Endothelial cell of umbilical vein (primary cell): ENCODE measurements around the gene PPARD. TPM values are rescaled to one million over a fixed set of nuclear protein-coding genes. Genes with fewer than 3 reads are reported as not detected.

Experiments
- BruUV-seq: library from RNA; stranded (reverse); fragments of 400-500 nt; replicated peaks from 2 replicates; lab custom pipeline; 2021; lab: Mats Ljungman, UMichigan
- CTCF ChIA-PET: fragments of 300-600, 350-600 bp; sonication (Branson Sonifier 250); formaldehyde crosslinking; loops from one replicate; lab custom pipeline; 2021; ENCODE audit warnings: antibody characterized with exemption, inconsistent platforms; lab: Charles Lee
- POLR2A ChIA-PET: fragments of 300-600, 350-600 bp; sonication (Branson Sonifier 250); formaldehyde crosslinking; loops from one replicate; lab custom pipeline; 2021; ENCODE audit warnings: antibody characterized with exemption, inconsistent platforms; lab: Charles Lee
- DNase-seq: peaks from one replicate; pipeline ENCODE4 v3.0.0-alpha.2; 2011; ENCODE audit warnings: low read depth, low spot score
- FAIRE-seq: peaks from 2 replicates; lab custom pipeline; 2011; peaks lifted over from hg19 to GRCh38; lab: Jason Lieb, UNC
- H2AFZ ChIP-seq: 2 replicates; pipeline ENCODE4 v1.6.0; 2012; ENCODE audit warnings: low read depth, low read length, control low read depth, inconsistent platforms
- H3K27ac ChIP-seq: 2 replicates; pipeline ENCODE4 v1.5.1; 2011; ENCODE audit warnings: low read depth, mild to moderate bottlenecking, control low read depth, low read length, moderate library complexity; ENCODE audit not compliant: insufficient read depth
- H3K27me3 ChIP-seq, 2 experiments: 2 replicates each; pipeline versions ENCODE4 v1.6.0 to v1.6.1; 2011; ENCODE audit warnings: low read length in 2 of 2, mixed read lengths in 1 of 2; ENCODE audit not compliant: control insufficient read depth in 2 of 2, insufficient read depth in 2 of 2
- H3K36me3 ChIP-seq, 2 experiments: 2 replicates in 1 of 2; 3 replicates in 1 of 2; pipeline ENCODE4 v1.5.1; 2011; ENCODE audit warnings: low read length in 2 of 2, mild to moderate bottlenecking in 1 of 2, moderate library complexity in 1 of 2; ENCODE audit not compliant: control insufficient read depth in 2 of 2, insufficient read depth in 2 of 2; ENCODE audit errors: extremely low read depth in 1 of 2
- H3K4me1 ChIP-seq: 3 replicates; pipeline ENCODE4 v1.5.1; 2011; ENCODE audit warnings: mild to moderate bottlenecking, low read length; ENCODE audit not compliant: control insufficient read depth, insufficient read depth; ENCODE audit errors: extremely low read depth
- H3K4me2 ChIP-seq: 2 replicates; pipeline ENCODE4 v1.6.1; 2011; ENCODE audit warnings: low read length, control low read depth, mixed read lengths; ENCODE audit not compliant: insufficient read depth
- H3K4me3 ChIP-seq, 3 experiments: fragments of 200-600 bp in 1 of 3; sonication (generic), shearing (Covaris generic) in 1 of 3; replicated peaks in 1 of 3; 2 replicates each; pipeline ENCODE4 v1.5.1; 2011 to 2016; ENCODE audit warnings: control low read depth in 3 of 3, low read length in 3 of 3, mild to moderate bottlenecking in 2 of 3, inconsistent platforms in 1 of 3, low read depth in 1 of 3, moderate library complexity in 1 of 3; ENCODE audit not compliant: insufficient read depth in 1 of 3
- H3K79me2 ChIP-seq: 2 replicates; pipeline ENCODE4 v1.6.0; 2012; ENCODE audit warnings: low read length, inconsistent platforms; ENCODE audit not compliant: control insufficient read depth, insufficient read depth
- H3K9ac ChIP-seq: replicated peaks from 2 replicates; pipeline ENCODE3; 2011; ENCODE audit warnings: low read length, control low read depth; ENCODE audit not compliant: insufficient read depth; ENCODE audit errors: extremely low read depth
- H3K9me1 ChIP-seq: replicated peaks from 3 replicates; pipeline ENCODE4 v1.6.0; 2011; ENCODE audit warnings: mild to moderate bottlenecking, low read length; ENCODE audit not compliant: control insufficient read depth, insufficient read depth; ENCODE audit errors: extremely low read depth
- H3K9me3 ChIP-seq: replicated peaks from 2 replicates; pipeline ENCODE4 v1.5.1; 2012; ENCODE audit warnings: low read length, inconsistent platforms; ENCODE audit not compliant: control insufficient read depth, insufficient read depth
- H4K20me1 ChIP-seq: replicated peaks from 2 replicates; pipeline ENCODE3; 2011; ENCODE audit warnings: mild to moderate bottlenecking, low read length; ENCODE audit not compliant: control insufficient read depth, insufficient read depth; ENCODE audit errors: extremely low read depth
- CTCF ChIP-seq, 2 donors: IDR thresholded peaks; 1 replicate in 1 of 2; 2 replicates in 1 of 2; pipeline ENCODE4 v1.5.1; 2011; ENCODE audit warnings: low read length in 2 of 2, mild to moderate bottlenecking in 2 of 2, moderate library complexity in 2 of 2, control low read depth in 1 of 2, inconsistent platforms in 1 of 2, low read depth in 1 of 2; ENCODE audit not compliant: insufficient read depth in 1 of 2; ENCODE audit errors: extremely low read depth in 1 of 2
- EZH2 ChIP-seq: IDR thresholded peaks from 2 replicates; pipeline ENCODE4 v1.6.1; 2012; ENCODE audit warnings: borderline replicate concordance, low read depth, mild to moderate bottlenecking, moderate library complexity, low read length, inconsistent platforms; ENCODE audit not compliant: severe bottlenecking
- FOS ChIP-seq: IDR thresholded peaks from 2 replicates; pipeline ENCODE4 v1.6.1; 2011; ENCODE audit warnings: mild to moderate bottlenecking, low read length, moderate library complexity, borderline replicate concordance; ENCODE audit not compliant: insufficient read depth
- JUN ChIP-seq: IDR thresholded peaks from 2 replicates; pipeline ENCODE4 v1.6.1; 2011; ENCODE audit warnings: borderline replicate concordance, low read depth; ENCODE audit not compliant: insufficient read length, insufficient read depth
- MAX ChIP-seq: IDR thresholded peaks from 2 replicates; pipeline ENCODE4 v1.6.1; 2011; ENCODE audit not compliant: insufficient read depth, insufficient read length
- MYC ChIP-seq: IDR thresholded peaks from one replicate; pipeline ENCODE4 v1.6.1; 2011; ENCODE audit warnings: mild to moderate bottlenecking, low read depth, low read length
- POLR2AphosphoS5 ChIP-seq: IDR thresholded peaks from 2 replicates; pipeline ENCODE4 v1.6.1; 2012; ENCODE audit warnings: low read depth, mild to moderate bottlenecking, control low read depth, low read length, moderate library complexity; ENCODE audit not compliant: insufficient read depth
- dilution Hi-C: fragments of 300-500 bp; cut with MboI; formaldehyde crosslinking; loops from one replicate; pipeline ENCODE4 v1.15.0; 2019; ENCODE audit warnings: low sequenced_read_pairs; ENCODE audit not compliant: extremely low pct_ligation_motif_present
- intact Hi-C: fragments of 100-400 bp; cut with micrococcal nuclease; formaldehyde crosslinking; loops from one replicate; pipeline ENCODE4 v1.10.0; 2022
- polyA plus RNA-seq, 4 experiments: library from polyadenylated mRNA; depleted of rRNA in 3 of 4; stranded (reverse) in 3 of 4; unstranded in 1 of 4; fragments of >200 nt; gene quantifications; 2 replicates each; pipeline versions ENCODE4 v1.2.1 to v1.2.3, GENCODE V29; 2011 to 2012; ENCODE audit warnings: missing spikeins in 1 of 4
- total RNA-seq: library from RNA; stranded (reverse); gene quantifications from 2 replicates; pipeline ENCODE4 v1.2.3, GENCODE V29; 2021

PPARD gene
- total and polyA plus RNA-seq, 2 donors (not counting 3 experiments of a cell fraction or from before 2014, with no cell fraction given) = 23.4 to 29.2 TPM

- no peak overlapping the region for H2AFZ ChIP-seq
- POLR2A ChIA-PET = no interaction called here
- TF ChIP-seq MAX = no peak
- TF ChIP-seq JUN = no peak
- TF ChIP-seq FOS = no peak
- no peak for TF ChIP-seq MYC
- no peak for TF ChIP-seq CTCF (IDR thresholded peaks at IDR 0.05; ENCODE audit: extremely low read depth in 1 of 2, insufficient read depth in 1 of 2, low read depth in 1 of 2, low read length in 2 of 2)
- no peak for TF ChIP-seq POLR2AphosphoS5
- TF ChIP-seq EZH2 = no peak
- H3K36me3 ChIP-seq = no peaks in the 10 kb centered on the region
- no peaks in the 10 kb centered on the region for H3K27me3 ChIP-seq
- H3K9me1 ChIP-seq = no peaks in the 10 kb centered on the region
- H4K20me1 ChIP-seq = no peaks in the 10 kb centered on the region
- FAIRE-seq (no peak), DNase-seq (no peak)
- intact Hi-C loops = no loop called here
- no peaks in the 10 kb centered on the region for H3K4me1 ChIP-seq
- no peak overlapping the region for H3K4me2 ChIP-seq
- no peak overlapping the region for H3K4me3 ChIP-seq
- no peak overlapping the region for H3K9ac ChIP-seq
- H3K27ac ChIP-seq = no peak overlapping the region
- no TSS peak for BruUV-seq
- no peaks in the 10 kb centered on the region for H3K79me2 ChIP-seq
- CTCF ChIA-PET = interaction anchor here (0.7 to 1.1 kb wide), 2 partner anchors 16 to 46 kb away, joined by 3 to 4 read pairs; no protein-coding TSS in a partner anchor
- dilution Hi-C loops = no loop called here
- H3K9me3 ChIP-seq = no peaks in the 10 kb centered on the region
Measured at GRCh38 chr6:35403544-35404442, 61.4 kb downstream of the PPARD start.
